NCI-H2227 (cell line): Measurements from ENCODE around the gene SLC38A8.

Source experiments
- DNase-seq: peaks from one replicate; lab custom pipeline; 2025; ENCODE audit not compliant: unreplicated experiment; lab: John Stamatoyannopoulos, UW

SLC38A8 gene

GRCh38 chr16:84042308-84042878, at the start of gene SLC38A8:
Gene SLC38A8 (minus strand): TSS chr16:84042795. CDS start chr16:84042157, 638 bp downstream.
- no peak for DNase-seq

GRCh38 chr16:84091460-84091859, 48.9 kb upstream of the SLC38A8 start:
- no peak for DNase-seq

- no peak for DNase-seq
These were observed 47.6 kb upstream of the SLC38A8 start for GRCh38 chr16:84090211-84090610.

- DNase-seq: peak; percentile 37
These were observed 46.2 kb upstream of the SLC38A8 start for GRCh38 chr16:84088695-84089395.

GRCh38 chr16:84087466-84088151, 45.0 kb upstream of the SLC38A8 start:
- DNase-seq: peak; percentile 46

- no peak for DNase-seq
These were observed 44.4 kb upstream of the SLC38A8 start for GRCh38 chr16:84087001-84087400.

GRCh38 chr16:84086341-84086740, 43.7 kb upstream of the SLC38A8 start:
- peak; percentile 4 for DNase-seq

GRCh38 chr16:84085773-84086172, 43.2 kb upstream of the SLC38A8 start:
- DNase-seq: no peak

- no peak for DNase-seq
These were observed 42.7 kb upstream of the SLC38A8 start for GRCh38 chr16:84085271-84085667.

- peak; percentile 45 for DNase-seq
These were observed 42.1 kb upstream of the SLC38A8 start for GRCh38 chr16:84084570-84085270.

GRCh38 chr16:84082835-84083569, 40.4 kb upstream of the SLC38A8 start:
- no peak for DNase-seq

GRCh38 chr16:84082110-84082509, 39.5 kb upstream of the SLC38A8 start:
- DNase-seq: no peak

GRCh38 chr16:84081446-84081989, 38.9 kb upstream of the SLC38A8 start:
- no peak for DNase-seq

- DNase-seq: no peak
These were observed 38.2 kb upstream of the SLC38A8 start for GRCh38 chr16:84080813-84081212.

- no peak for DNase-seq
These were observed 37.8 kb upstream of the SLC38A8 start for GRCh38 chr16:84080378-84080777.

- DNase-seq: no peak
These were observed 37.1 kb upstream of the SLC38A8 start for GRCh38 chr16:84079664-84080063.

- no peak for DNase-seq
These were observed 32.8 kb upstream of the SLC38A8 start for GRCh38 chr16:84075376-84075775.

- no peak for DNase-seq
These were observed 32.1 kb upstream of the SLC38A8 start for GRCh38 chr16:84074721-84075120.

GRCh38 chr16:84072014-84072413, 29.4 kb upstream of the SLC38A8 start:
- no peak for DNase-seq

- DNase-seq: no peak
These were observed 28.5 kb upstream of the SLC38A8 start for GRCh38 chr16:84071121-84071520.

- DNase-seq: no peak
These were observed 26.9 kb upstream of the SLC38A8 start for GRCh38 chr16:84069540-84069939.
